Stimulated activated CD4-positive, alpha-beta T cell treated with anti-CD3 and anti-CD28 coated beads, Interleukin-4, amount 100 ng/mL, for 24 hours (primary cell): ENCODE measurements around the gene ITGB6.
"Not testable (repeated sequence)": the region's sequence is repeated elsewhere in the genome, so short reads cannot be mapped to it uniquely, and the experiment has no call there.

Source experiments
- DNase-seq: peaks from one replicate; pipeline ENCODE4 v3.0.0-alpha.2; 2020

The ITGB6 gene

GRCh38 chr2:160132761-160133160, 67.3 kb downstream of the ITGB6 start:
- no peak for DNase-seq

GRCh38 chr2:160126756-160127155, 73.3 kb downstream of the ITGB6 start:
- DNase-seq: no peak

GRCh38 chr2:160126315-160126714, 73.8 kb downstream of the ITGB6 start:
- DNase-seq: no peak

GRCh38 chr2:160125828-160126227, 74.2 kb downstream of the ITGB6 start:
- DNase-seq: no peak

GRCh38 chr2:160125366-160125765, 74.7 kb downstream of the ITGB6 start:
- DNase-seq: no peak

GRCh38 chr2:160124571-160124970, 75.5 kb downstream of the ITGB6 start:
- no peak for DNase-seq

GRCh38 chr2:160114721-160115120, 85.4 kb downstream of the ITGB6 start:
- DNase-seq: not testable (repeated sequence)

- no peak for DNase-seq
Observed at GRCh38 chr2:160114020-160114419, 86.1 kb downstream of the ITGB6 start.

GRCh38 chr2:160111951-160112798, 87.9 kb downstream of the ITGB6 start:
- no peak for DNase-seq

- no peak for DNase-seq
Observed at GRCh38 chr2:160110674-160111239, 89.3 kb downstream of the ITGB6 start.

GRCh38 chr2:160109939-160110673, 90.0 kb downstream of the ITGB6 start:
- DNase-seq: peak; percentile 68

GRCh38 chr2:160109243-160109642, 90.8 kb downstream of the ITGB6 start:
- DNase-seq: no peak

GRCh38 chr2:160108646-160109045, 91.4 kb downstream of the ITGB6 start:
- no peak for DNase-seq

GRCh38 chr2:160105366-160105765, 94.7 kb downstream of the ITGB6 start:
- no peak for DNase-seq

GRCh38 chr2:160104115-160104514, 96.0 kb downstream of the ITGB6 start:
- no peak for DNase-seq

- DNase-seq: no peak
Observed at GRCh38 chr2:160097326-160097725, 102.7 kb downstream of the ITGB6 start.

- peak; percentile 24 for DNase-seq
Observed at GRCh38 chr2:160096409-160096808, 103.7 kb downstream of the ITGB6 start.

GRCh38 chr2:160092445-160092844, 107.6 kb downstream of the ITGB6 start:
- DNase-seq: no peak

GRCh38 chr2:160091381-160091780, 108.7 kb downstream of the ITGB6 start:
- no peak for DNase-seq

- DNase-seq: no peak
Observed at GRCh38 chr2:160087854-160088745, 112.0 kb downstream of the ITGB6 start.

- DNase-seq: no peak
Observed at GRCh38 chr2:160085662-160086061, 114.4 kb downstream of the ITGB6 start.

- DNase-seq: no peak
Observed at GRCh38 chr2:160077912-160078810, 121.9 kb downstream of the ITGB6 start.
